Measurements from ENCODE around the gene PDGFD. TPM values are rescaled to one million over a fixed set of nuclear protein-coding genes. Genes with fewer than 3 reads are reported as not detected.

The PDGFD gene
- polyA plus RNA-seq, 4 donors, result 20.3 to 29.8 (median 26.6) TPM

GRCh38 chr11:103927535-103927934, 236.4 kb downstream of the PDGFD start:
- DNase-seq (ENCODE audit: low read depth in 4 of 4, low spot score in 2 of 4), result no peak

- no peak for DNase-seq (ENCODE audit: low read depth in 4 of 4, low spot score in 2 of 4)
Observed at GRCh38 chr11:103926990-103927389, 237.0 kb downstream of the PDGFD start.

- DNase-seq (ENCODE audit: low read depth in 4 of 4, low spot score in 2 of 4), result no peak
Observed at GRCh38 chr11:103924166-103925013, 239.6 kb downstream of the PDGFD start.

GRCh38 chr11:103923451-103923931, 240.5 kb downstream of the PDGFD start:
- DNase-seq (ENCODE audit: low read depth in 4 of 4, low spot score in 2 of 4), result no peak

GRCh38 chr11:103920933-103921332, 243.0 kb downstream of the PDGFD start:
- no peak for DNase-seq (ENCODE audit: low read depth in 4 of 4, low spot score in 2 of 4)

- DNase-seq (ENCODE audit: low read depth in 4 of 4, low spot score in 2 of 4), result no peak
Observed at GRCh38 chr11:103920449-103920848, 243.5 kb downstream of the PDGFD start.

GRCh38 chr11:103910721-103911120, 253.2 kb downstream of the PDGFD start:
- no peak for DNase-seq (ENCODE audit: low read depth in 4 of 4, low spot score in 2 of 4)

- DNase-seq (ENCODE audit: low read depth in 4 of 4, low spot score in 2 of 4), result no peak
Observed at GRCh38 chr11:103907548-103908455, 256.1 kb downstream of the PDGFD start.

GRCh38 chr11:103907136-103907535, 256.8 kb downstream of the PDGFD start:
- DNase-seq (ENCODE audit: low read depth in 4 of 4, low spot score in 2 of 4), result no peak

- DNase-seq (ENCODE audit: low read depth in 4 of 4, low spot score in 2 of 4), result no peak
Observed at GRCh38 chr11:103906291-103906867, 257.6 kb downstream of the PDGFD start.

- DNase-seq (ENCODE audit: low read depth in 4 of 4, low spot score in 2 of 4), result no peak
Observed at GRCh38 chr11:103904324-103904667, 259.7 kb downstream of the PDGFD start.

- DNase-seq (ENCODE audit: low read depth in 4 of 4, low spot score in 2 of 4), result no peak
Observed at GRCh38 chr11:103903621-103904323, 260.2 kb downstream of the PDGFD start.

GRCh38 chr11:103902994-103903393, 261.0 kb downstream of the PDGFD start:
- DNase-seq (ENCODE audit: low read depth in 4 of 4, low spot score in 2 of 4), result no peak

- no peak for DNase-seq (ENCODE audit: low read depth in 4 of 4, low spot score in 2 of 4)
Observed at GRCh38 chr11:103901656-103902055, 262.3 kb downstream of the PDGFD start.

- no peak for DNase-seq (ENCODE audit: low read depth in 4 of 4, low spot score in 2 of 4)
Observed at GRCh38 chr11:103898577-103899336, 265.2 kb downstream of the PDGFD start.

- DNase-seq (ENCODE audit: low read depth in 4 of 4, low spot score in 2 of 4), result no peak
Observed at GRCh38 chr11:103898065-103898464, 265.9 kb downstream of the PDGFD start.

GRCh38 chr11:103897160-103897936, 266.6 kb downstream of the PDGFD start:
- DNase-seq (ENCODE audit: low read depth in 4 of 4, low spot score in 2 of 4), result no peak

- DNase-seq (ENCODE audit: low read depth in 4 of 4, low spot score in 2 of 4), result no peak
Observed at GRCh38 chr11:103895106-103895505, 268.8 kb downstream of the PDGFD start.

GRCh38 chr11:103894673-103895072, 269.3 kb downstream of the PDGFD start:
- DNase-seq (ENCODE audit: low read depth in 4 of 4, low spot score in 2 of 4), result no peak

Measured in left renal cortex interstitium (tissue), 4 donors.